GM19025 (cell line): ENCODE measurements around the gene NT5DC1.

Experiments used
- ATAC-seq: cut with Tn5 transposase; IDR thresholded peaks from one replicate; pipeline ENCODE4 v1.9.1; 2021; ENCODE audit warnings: mild to moderate bottlenecking, low read depth, moderate library complexity; ENCODE audit not compliant: unreplicated experiment

The NT5DC1 gene

GRCh38 chr6:116127771-116128493 is 27.3 kb downstream of the NT5DC1 start:
- ATAC-seq, result no peak

- ATAC-seq, result no peak
Observed at GRCh38 chr6:116133453-116133852, 32.8 kb downstream of the NT5DC1 start.

GRCh38 chr6:116136373-116136772 is 35.7 kb downstream of the NT5DC1 start:
- ATAC-seq, result no peak

- ATAC-seq, result peak; percentile 46
Observed at GRCh38 chr6:116136933-116137340, 36.3 kb downstream of the NT5DC1 start.

- ATAC-seq, result no peak
Observed at GRCh38 chr6:116139917-116140316, 39.3 kb downstream of the NT5DC1 start.

- no peak for ATAC-seq
Observed at GRCh38 chr6:116144605-116145004, 44.0 kb downstream of the NT5DC1 start.

- ATAC-seq, result no peak
Observed at GRCh38 chr6:116145803-116146675, 45.4 kb downstream of the NT5DC1 start.

GRCh38 chr6:116152620-116153019 is 52.0 kb downstream of the NT5DC1 start:
- ATAC-seq, result no peak

GRCh38 chr6:116154887-116155286 is 54.2 kb downstream of the NT5DC1 start:
- ATAC-seq, result no peak

GRCh38 chr6:116156405-116157326 is 56.0 kb downstream of the NT5DC1 start:
- ATAC-seq, result no peak

GRCh38 chr6:116157391-116157790 is 56.7 kb downstream of the NT5DC1 start:
- no peak for ATAC-seq

- ATAC-seq, result no peak
Observed at GRCh38 chr6:116158641-116159040, 58.0 kb downstream of the NT5DC1 start.

GRCh38 chr6:116159782-116160524 is 59.3 kb downstream of the NT5DC1 start:
- no peak for ATAC-seq

- ATAC-seq, result peak; percentile 80
Observed at GRCh38 chr6:116165596-116165995, 64.9 kb downstream of the NT5DC1 start.

- no peak for ATAC-seq
Observed at GRCh38 chr6:116166369-116166768, 65.7 kb downstream of the NT5DC1 start.

GRCh38 chr6:116168148-116168547 is 67.5 kb downstream of the NT5DC1 start:
- no peak for ATAC-seq

GRCh38 chr6:116169880-116170279 is 69.2 kb downstream of the NT5DC1 start:
- ATAC-seq, result no peak

- ATAC-seq, result no peak
Observed at GRCh38 chr6:116170358-116171057, 69.9 kb downstream of the NT5DC1 start.

GRCh38 chr6:116173928-116174327 is 73.3 kb downstream of the NT5DC1 start:
- no peak for ATAC-seq
